BLaER1 (cell line): Measurements from ENCODE around the gene DTX3.
A peak's percentile ranks its signal among the peaks of the same experiment; 100 is the strongest.

Source experiments
- H3K27ac ChIP-seq: shearing (Covaris generic); formaldehyde crosslinking; 2 replicates; pipeline ENCODE4 v1.8.1; 2022
- H3K27me3 ChIP-seq: shearing (Covaris generic); formaldehyde crosslinking; 2 replicates; pipeline ENCODE4 v1.8.1; 2022
- H3K36me3 ChIP-seq: shearing (Covaris generic); formaldehyde crosslinking; 2 replicates; pipeline ENCODE4 v1.8.1; 2022
- H3K4me1 ChIP-seq: shearing (Covaris generic); formaldehyde crosslinking; 2 replicates; pipeline ENCODE4 v1.8.1; 2022
- H3K4me2 ChIP-seq: shearing (Covaris generic); formaldehyde crosslinking; 2 replicates; pipeline ENCODE4 v1.8.1; 2022
- H3K4me3 ChIP-seq: shearing (Covaris generic); formaldehyde crosslinking; 2 replicates; pipeline ENCODE4 v1.8.1; 2022
- H3K9ac ChIP-seq: shearing (Covaris generic); formaldehyde crosslinking; 2 replicates; pipeline ENCODE4 v1.8.1; 2022
- H3K9me3 ChIP-seq: shearing (Covaris generic); formaldehyde crosslinking; 2 replicates; pipeline ENCODE4 v1.8.1; 2022
- H4K20me1 ChIP-seq: shearing (Covaris generic); formaldehyde crosslinking; 2 replicates; pipeline ENCODE4 v1.8.1; 2022
- Cebpa-rat ChIP-seq: shearing (Covaris generic); IDR thresholded peaks from 2 replicates; pipeline ENCODE4 v1.8.1; 2022

Gene DTX3

GRCh38 chr12:57590864-57591781 is 13.5 kb upstream of the DTX3 start, which contains the start of gene PIP4K2C:
TSS of gene PIP4K2C (plus strand) at chr12:57591192. CDS start at chr12:57591290, 98 bp downstream.
- peak within 1 kb of the TSS; percentile 31; the same call in 1 of the 2 replicates for H3K27ac ChIP-seq
- TF ChIP-seq Cebpa-rat = no peak
- peak within 1 kb of the TSS; percentile 69 for H3K9ac ChIP-seq
- H3K9me3 ChIP-seq = no peaks in the 10 kb centered on the region; the same call in 1 of the 2 replicates
- H3K27me3 ChIP-seq = peaks cover 22% of the 10 kb centered on the region
- peaks cover 21% of the 10 kb centered on the region for H3K4me1 ChIP-seq
- H3K4me3 ChIP-seq = peak within 1 kb of the TSS; percentile 74
- H3K36me3 ChIP-seq = peaks cover 9% of the 10 kb centered on the region; the same call in 1 of the 2 replicates
- no peaks in the 10 kb centered on the region for H4K20me1 ChIP-seq
- H3K4me2 ChIP-seq = peak within 1 kb of the TSS; percentile 97

GRCh38 chr12:57591782-57592325 is 12.8 kb upstream of the DTX3 start:
- Histone ChIP-seq H3K9ac (no peak overlapping the region), H3K9me3 (no peaks in the 10 kb centered on the region; the same call in 1 of the 2 replicates), H4K20me1 (no peaks in the 10 kb centered on the region), H3K27ac (no peak overlapping the region), H3K4me3 (peak overlapping the region; percentile 74), H3K4me1 (peaks cover 21% of the 10 kb centered on the region), H3K36me3 (peaks cover 9% of the 10 kb centered on the region; the same call in 1 of the 2 replicates), H3K27me3 (peaks cover 22% of the 10 kb centered on the region), H3K4me2 (peak overlapping the region; percentile 97)
- TF ChIP-seq Cebpa-rat = no peak

- Histone ChIP-seq H3K9ac (no peak overlapping the region), H3K4me2 (peak overlapping the region; percentile 97; the same call in 1 of the 2 replicates), H4K20me1 (no peaks in the 10 kb centered on the region), H3K4me3 (no peak overlapping the region), H3K9me3 (no peaks in the 10 kb centered on the region; the same call in 1 of the 2 replicates), H3K4me1 (peaks cover 21% of the 10 kb centered on the region), H3K27ac (no peak overlapping the region), H3K27me3 (peaks cover 22% of the 10 kb centered on the region), H3K36me3 (peaks cover 10% of the 10 kb centered on the region; the same call in 1 of the 2 replicates)
- TF ChIP-seq Cebpa-rat = no peak
Measured at GRCh38 chr12:57592551-57593165, 12.0 kb upstream of the DTX3 start.

GRCh38 chr12:57593187-57593586 is 11.4 kb upstream of the DTX3 start:
- H3K4me3 ChIP-seq = no peak overlapping the region
- no peak for TF ChIP-seq Cebpa-rat
- H3K9ac ChIP-seq = no peak overlapping the region
- peaks cover 16% of the 10 kb centered on the region; the same call in 1 of the 2 replicates for H3K36me3 ChIP-seq
- no peaks in the 10 kb centered on the region; the same call in 1 of the 2 replicates for H3K9me3 ChIP-seq
- no peak overlapping the region for H3K4me2 ChIP-seq
- H3K27ac ChIP-seq = no peak overlapping the region
- H4K20me1 ChIP-seq = no peaks in the 10 kb centered on the region
- peaks cover 21% of the 10 kb centered on the region for H3K4me1 ChIP-seq
- peaks cover 22% of the 10 kb centered on the region for H3K27me3 ChIP-seq

- peaks cover 32% of the 10 kb centered on the region for H3K27me3 ChIP-seq
- H3K9ac ChIP-seq = no peak overlapping the region
- no peak overlapping the region for H3K27ac ChIP-seq
- no peak for TF ChIP-seq Cebpa-rat
- peaks cover 49% of the 10 kb centered on the region for H3K36me3 ChIP-seq
- peak overlapping the region; percentile 47 for H3K4me2 ChIP-seq
- peaks cover 29% of the 10 kb centered on the region for H3K4me1 ChIP-seq
- no peaks in the 10 kb centered on the region for H4K20me1 ChIP-seq
- H3K4me3 ChIP-seq = no peak overlapping the region
- H3K9me3 ChIP-seq = no peaks in the 10 kb centered on the region
Measured at GRCh38 chr12:57600395-57600794, 4.2 kb upstream of the DTX3 start.

- Histone ChIP-seq H3K9ac (no peak overlapping the region), H3K27ac (no peak overlapping the region), H3K4me2 (no peak overlapping the region), H3K9me3 (no peaks in the 10 kb centered on the region), H4K20me1 (no peaks in the 10 kb centered on the region), H3K4me3 (no peak overlapping the region), H3K36me3 (peaks cover 42% of the 10 kb centered on the region), H3K27me3 (peaks cover 52% of the 10 kb centered on the region), H3K4me1 (peaks cover 34% of the 10 kb centered on the region)
- no peak for TF ChIP-seq Cebpa-rat
Measured at GRCh38 chr12:57602544-57602943, 2.1 kb upstream of the DTX3 start.

GRCh38 chr12:57603324-57603723 is 1.3 kb upstream of the DTX3 start:
- no peaks in the 10 kb centered on the region for H3K9me3 ChIP-seq
- H3K4me3 ChIP-seq = no peak overlapping the region
- H3K27me3 ChIP-seq = peaks cover 60% of the 10 kb centered on the region
- H4K20me1 ChIP-seq = no peaks in the 10 kb centered on the region
- H3K4me1 ChIP-seq = peaks cover 36% of the 10 kb centered on the region
- peak overlapping the region; percentile 90; the same call in 1 of the 2 replicates for H3K4me2 ChIP-seq
- no peak overlapping the region for H3K9ac ChIP-seq
- peaks cover 35% of the 10 kb centered on the region for H3K36me3 ChIP-seq
- no peak for TF ChIP-seq Cebpa-rat
- no peak overlapping the region for H3K27ac ChIP-seq

GRCh38 chr12:57603815-57604453 is 690 bp upstream of the DTX3 start:
- Histone ChIP-seq H3K27ac (peak overlapping the region; percentile 67; the same call in 1 of the 2 replicates), H3K9ac (peak overlapping the region; percentile 68)

More at GRCh38 chr12:57603815-57604453, 690 bp upstream of the DTX3 start:
- Histone ChIP-seq H3K27me3 (peaks cover 66% of the 10 kb centered on the region), H3K4me3 (peak overlapping the region; percentile 68), H3K4me1 (peaks cover 42% of the 10 kb centered on the region), H3K36me3 (peaks cover 33% of the 10 kb centered on the region), H3K9me3 (no peaks in the 10 kb centered on the region), H3K4me2 (peak overlapping the region; percentile 90), H4K20me1 (no peaks in the 10 kb centered on the region)
- no peak for TF ChIP-seq Cebpa-rat
